Fibroblast of villous mesenchyme (primary cell): Measurements from ENCODE around the gene OAT. TPM values are rescaled to one million over a fixed set of nuclear protein-coding genes. Genes with fewer than 3 reads are reported as not detected.

ENCODE experiments used
- DNase-seq: peaks from one replicate; pipeline ENCODE4 v3.0.0-alpha.2; 2010; ENCODE audit warnings: low read depth
- H3K4me3 ChIP-seq: 2 replicates; pipeline ENCODE4 v1.5.1; 2011; ENCODE audit warnings: low read depth, mild to moderate bottlenecking, low read length
- CTCF ChIP-seq: IDR thresholded peaks from 2 replicates; pipeline ENCODE4 v1.5.1; 2012; ENCODE audit warnings: low read depth, mild to moderate bottlenecking, low read length; ENCODE audit not compliant: insufficient read depth
- total RNA-seq: library from RNA; depleted of rRNA; stranded (reverse); fragments of >200 nt; gene quantifications from 2 replicates; pipeline ENCODE4 v1.2.3, GENCODE V29; 2012

OAT gene
- total RNA-seq, 1 donor: 224 TPM

GRCh38 chr10:124429576-124429975, 10.9 kb upstream of the OAT start:
- no peak for TF ChIP-seq CTCF
- no peak for DNase-seq

GRCh38 chr10:124428207-124428777, 9.6 kb upstream of the OAT start:
- DNase-seq: no peak

More at GRCh38 chr10:124429576-124429975, 10.9 kb upstream of the OAT start:
- no peak overlapping the region for H3K4me3 ChIP-seq

GRCh38 chr10:124425227-124425962, 6.7 kb upstream of the OAT start:
- no peak for DNase-seq
- H3K4me3 ChIP-seq: no peak overlapping the region
- TF ChIP-seq CTCF: no peak

More at GRCh38 chr10:124428207-124428777, 9.6 kb upstream of the OAT start:
- H3K4me3 ChIP-seq: no peak overlapping the region
- no peak for TF ChIP-seq CTCF

GRCh38 chr10:124423813-124424212, 5.1 kb upstream of the OAT start:
- no peak for DNase-seq
- no peak for TF ChIP-seq CTCF
- no peak overlapping the region for H3K4me3 ChIP-seq

GRCh38 chr10:124422742-124423141, 4.0 kb upstream of the OAT start:
- no peak overlapping the region for H3K4me3 ChIP-seq
- DNase-seq: no peak
- TF ChIP-seq CTCF: no peak

- DNase-seq: no peak
- H3K4me3 ChIP-seq: no peak overlapping the region
- TF ChIP-seq CTCF: no peak
These were observed 1.5 kb upstream of the OAT start for GRCh38 chr10:124420254-124420653.
